GM12892 (cell line): ENCODE measurements around the gene ADAMTSL3.
A peak's percentile ranks its signal among the peaks of the same experiment; 100 is the strongest.

ENCODE experiments used
- DNase-seq: peaks from one replicate; pipeline ENCODE4 v3.0.0; 2011; ENCODE audit not compliant: insufficient read length
- FAIRE-seq: peaks from 2 replicates; lab custom pipeline; 2011; peaks lifted over from hg19 to GRCh38; lab: Jason Lieb, UNC
- POLR2A ChIP-seq: IDR thresholded peaks from 2 replicates; pipeline ENCODE4 v1.6.1; 2011; ENCODE audit warnings: low read depth, low read length, control low read depth
- POLR2AphosphoS5 ChIP-seq: IDR thresholded peaks from 2 replicates; pipeline ENCODE4 v1.6.1; 2011; ENCODE audit warnings: low read depth, low read length, control low read depth
- TAF1 ChIP-seq: IDR thresholded peaks from 2 replicates; pipeline ENCODE4 v1.6.1; 2011; ENCODE audit warnings: low read depth, mild to moderate bottlenecking, control low read depth, low read length, borderline replicate concordance

ADAMTSL3 gene

GRCh38 chr15:83922649-83923294 is 268.8 kb downstream of the ADAMTSL3 start:
- TF ChIP-seq TAF1 (no peak), POLR2A (no peak), POLR2AphosphoS5 (no peak)
- no peak for DNase-seq
- peak; percentile 5 for FAIRE-seq

- no peak for TF ChIP-seq TAF1
- no peak for TF ChIP-seq POLR2AphosphoS5
- no peak for TF ChIP-seq POLR2A
- FAIRE-seq (no peak), DNase-seq (no peak)
Observed at GRCh38 chr15:83926116-83926515, 272.2 kb downstream of the ADAMTSL3 start.

- FAIRE-seq (no peak), DNase-seq (no peak)
- TF ChIP-seq POLR2A (no peak), POLR2AphosphoS5 (no peak), TAF1 (no peak)
Observed at GRCh38 chr15:83927704-83928391, 273.9 kb downstream of the ADAMTSL3 start.

- FAIRE-seq = peak; percentile 89
- TF ChIP-seq TAF1 = no peak
- no peak for TF ChIP-seq POLR2A
- TF ChIP-seq POLR2AphosphoS5 = no peak
- DNase-seq = no peak
Observed at GRCh38 chr15:83928392-83928734, 274.4 kb downstream of the ADAMTSL3 start.

GRCh38 chr15:83928878-83929418 is 275.0 kb downstream of the ADAMTSL3 start:
- FAIRE-seq (peak; percentile 92), DNase-seq (no peak)
- TF ChIP-seq POLR2AphosphoS5 (no peak), POLR2A (no peak), TAF1 (no peak)

- no peak for TF ChIP-seq TAF1
- no peak for TF ChIP-seq POLR2A
- no peak for TF ChIP-seq POLR2AphosphoS5
- FAIRE-seq = no peak
- no peak for DNase-seq
Observed at GRCh38 chr15:83929619-83930018, 275.7 kb downstream of the ADAMTSL3 start.

- TF ChIP-seq POLR2AphosphoS5 (no peak), POLR2A (no peak), TAF1 (no peak)
- FAIRE-seq = peak; percentile 36
- no peak for DNase-seq
Observed at GRCh38 chr15:83930392-83931212, 276.7 kb downstream of the ADAMTSL3 start.

- FAIRE-seq (no peak), DNase-seq (no peak)
- TF ChIP-seq TAF1 (no peak), POLR2AphosphoS5 (no peak), POLR2A (no peak)
Observed at GRCh38 chr15:83935774-83936173, 281.9 kb downstream of the ADAMTSL3 start.

- no peak for FAIRE-seq
- no peak for DNase-seq
- TF ChIP-seq TAF1 = no peak
- no peak for TF ChIP-seq POLR2AphosphoS5
- no peak for TF ChIP-seq POLR2A
Observed at GRCh38 chr15:83940136-83940535, 286.2 kb downstream of the ADAMTSL3 start.

- FAIRE-seq = no peak
- TF ChIP-seq TAF1 = no peak
- no peak for DNase-seq
Observed at GRCh38 chr15:83943043-83943442, 289.1 kb downstream of the ADAMTSL3 start.

- no peak for FAIRE-seq
Observed at GRCh38 chr15:83943849-83944404, 290.0 kb downstream of the ADAMTSL3 start.

More at GRCh38 chr15:83943849-83944404, 290.0 kb downstream of the ADAMTSL3 start:
- no peak for DNase-seq
- no peak for TF ChIP-seq TAF1
- no peak for TF ChIP-seq POLR2A
- TF ChIP-seq POLR2AphosphoS5 = no peak
